HEK293 (cell line): ENCODE results near the gene TCEA2.
A peak's percentile ranks its signal among the peaks of the same experiment; 100 is the strongest.

ENCODE experiments used
- AEBP2 ChIP-seq: fragments of 450-650 bp; formaldehyde crosslinking; IDR thresholded peaks from 2 replicates; pipeline ENCODE4 v1.5.1; 2016; ENCODE audit warnings: missing biosample characterization, missing genetic modification characterization, borderline replicate concordance
- ATF2 ChIP-seq: fragments of 450-650 bp; formaldehyde crosslinking; IDR thresholded peaks from 2 replicates; pipeline ENCODE4 v1.5.1; 2016; ENCODE audit warnings: missing biosample characterization, missing genetic modification characterization, low read depth
- INSM2 ChIP-seq: fragments of 450-650 bp; formaldehyde crosslinking; IDR thresholded peaks from 2 replicates; pipeline ENCODE4 v1.5.1; 2016; ENCODE audit warnings: missing biosample characterization, missing genetic modification characterization
- KLF17 ChIP-seq: fragments of 450-650 bp; formaldehyde crosslinking; IDR thresholded peaks from 2 replicates; pipeline ENCODE4 v1.5.1; 2016; ENCODE audit warnings: missing biosample characterization, missing genetic modification characterization
- PRDM10 ChIP-seq: fragments of 450-650 bp; formaldehyde crosslinking; IDR thresholded peaks from 2 replicates; pipeline ENCODE4 v1.5.1; 2016; ENCODE audit warnings: missing biosample characterization, missing genetic modification characterization
- SP3 ChIP-seq: fragments of 450-650 bp; formaldehyde crosslinking; IDR thresholded peaks from 2 replicates; pipeline ENCODE4 v1.5.1; 2016; ENCODE audit warnings: missing biosample characterization, missing genetic modification characterization
- YY1 ChIP-seq: fragments of 450-650 bp; formaldehyde crosslinking; IDR thresholded peaks from 2 replicates; pipeline ENCODE4 v1.5.1; 2018; ENCODE audit warnings: missing biosample characterization, missing genetic modification characterization
- ZBTB20 ChIP-seq: fragments of 450-650 bp; formaldehyde crosslinking; IDR thresholded peaks from 2 replicates; pipeline ENCODE4 v1.5.1; 2016; ENCODE audit warnings: missing biosample characterization, missing genetic modification characterization
- ZNF138 ChIP-seq: fragments of 450-650 bp; formaldehyde crosslinking; IDR thresholded peaks from 2 replicates; pipeline ENCODE4 v1.5.1; 2016; ENCODE audit warnings: missing biosample characterization, missing genetic modification characterization, borderline replicate concordance
- ZNF530 ChIP-seq: fragments of 450-650 bp; formaldehyde crosslinking; IDR thresholded peaks from 2 replicates; pipeline ENCODE4 v1.5.1; 2016; ENCODE audit warnings: low read depth, missing biosample characterization, missing genetic modification characterization
- ZNF549 ChIP-seq: fragments of 450-650 bp; IDR thresholded peaks from 2 replicates; pipeline ENCODE4 v1.5.1; 2018; ENCODE audit warnings: missing biosample characterization, missing genetic modification characterization, mild to moderate bottlenecking, inconsistent platforms, moderate library complexity
- ZNF560 ChIP-seq: fragments of 450-650 bp; formaldehyde crosslinking; IDR thresholded peaks from 2 replicates; pipeline ENCODE4 v1.5.1; 2017; ENCODE audit warnings: missing biosample characterization, missing genetic modification characterization, borderline replicate concordance
- ZNF621 ChIP-seq: fragments of 450-650 bp; formaldehyde crosslinking; IDR thresholded peaks from 2 replicates; pipeline ENCODE4 v1.5.1; 2017; ENCODE audit warnings: missing biosample characterization, missing genetic modification characterization
- ZNF629 ChIP-seq: fragments of 450-650 bp; formaldehyde crosslinking; IDR thresholded peaks from 2 replicates; pipeline ENCODE4 v1.5.1; 2017; ENCODE audit warnings: missing biosample characterization, missing genetic modification characterization
- ZNF639 ChIP-seq: fragments of 450-650 bp; formaldehyde crosslinking; IDR thresholded peaks from 2 replicates; pipeline ENCODE4 v1.5.1; 2016; ENCODE audit warnings: missing biosample characterization, missing genetic modification characterization
- ZNF645 ChIP-seq: fragments of 450-650 bp; formaldehyde crosslinking; IDR thresholded peaks from 2 replicates; pipeline ENCODE4; 2016; ENCODE audit warnings: missing biosample characterization, missing genetic modification characterization
- ZNF658 ChIP-seq: fragments of 450-650 bp; formaldehyde crosslinking; IDR thresholded peaks from 2 replicates; pipeline ENCODE4; 2016; ENCODE audit warnings: missing biosample characterization, missing genetic modification characterization
- ZNF660 ChIP-seq: fragments of 450-650 bp; IDR thresholded peaks from 2 replicates; pipeline ENCODE4 v1.5.1; 2018; ENCODE audit warnings: missing biosample characterization, mild to moderate bottlenecking, missing genetic modification characterization

Gene TCEA2

GRCh38 chr20:64065974-64066343, 3.0 kb downstream of the TCEA2 start (continued):
- TF ChIP-seq INSM2 (tag by site-specific recombination) = no peak
- TF ChIP-seq ZBTB20 (tag by site-specific recombination) = no peak
- TF ChIP-seq ZNF629 (tag by site-specific recombination) = 0 out of 2 replicates have a peak, but pooled peaks have one; percentile 24
- TF ChIP-seq ATF2 (tag by site-specific recombination) = peak; percentile 37; the same call in 1 of the 2 replicates
- TF ChIP-seq ZNF645 (tag by site-specific recombination) = no peak
- peak; percentile 28; the same call in 1 of the 2 replicates for TF ChIP-seq SP3
- TF ChIP-seq ZNF658 (tag by site-specific recombination) = no peak
- no peak for TF ChIP-seq AEBP2 (tag by site-specific recombination)
- no peak for TF ChIP-seq ZNF639 (tag by site-specific recombination)
- no peak for TF ChIP-seq ZNF560 (tag by site-specific recombination)
- TF ChIP-seq ZNF621 (tag by site-specific recombination) = no peak
- no peak for TF ChIP-seq ZNF138
- 0 out of 2 replicates have a peak, but pooled peaks have one; percentile 8 for TF ChIP-seq PRDM10
- no peak for TF ChIP-seq ZNF660
- no peak for TF ChIP-seq ZNF549 (tag by site-specific recombination)
- TF ChIP-seq KLF17 = no peak
- TF ChIP-seq ZNF530 (tag by site-specific recombination) = no peak
- TF ChIP-seq YY1 (tag by site-specific recombination) = no peak
- TF ChIP-seq, all 188 proteins: peak for 6
